HS-27A (cell line): ENCODE measurements around the gene ECM1.

Experiments
- DNase-seq: peaks from one replicate; pipeline ENCODE4 v3.0.0-alpha.2; 2012; ENCODE audit warnings: low read depth, missing footprints

Gene ECM1

DNA sequence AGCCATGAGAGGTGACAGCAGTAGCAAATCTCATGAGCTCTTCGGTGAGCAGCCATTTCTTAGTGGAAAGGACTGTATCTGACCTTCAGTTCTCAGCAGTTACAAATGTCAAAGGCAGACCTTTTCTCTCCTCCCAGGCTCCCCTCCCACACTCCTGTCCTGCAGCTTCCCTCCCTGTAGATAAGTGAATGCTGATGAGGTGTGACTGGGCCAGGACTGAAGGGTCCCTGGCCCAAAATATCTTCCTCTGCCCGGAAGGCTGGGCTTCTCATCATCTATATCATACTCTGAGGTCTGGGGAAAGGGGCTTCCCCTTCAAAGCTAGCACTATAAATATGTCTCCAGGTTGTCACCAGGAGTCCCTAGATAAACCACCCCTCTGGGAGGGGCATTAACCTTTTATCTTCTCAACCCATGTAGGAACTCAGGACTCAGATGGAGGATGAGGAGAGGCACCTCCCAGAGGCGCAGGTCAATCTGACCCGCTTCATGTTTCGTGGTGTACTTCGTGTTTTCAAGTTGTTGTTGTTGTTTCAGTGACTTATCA lies 37.6 kb downstream of the ECM1 start:
- no peak for DNase-seq

DNA sequence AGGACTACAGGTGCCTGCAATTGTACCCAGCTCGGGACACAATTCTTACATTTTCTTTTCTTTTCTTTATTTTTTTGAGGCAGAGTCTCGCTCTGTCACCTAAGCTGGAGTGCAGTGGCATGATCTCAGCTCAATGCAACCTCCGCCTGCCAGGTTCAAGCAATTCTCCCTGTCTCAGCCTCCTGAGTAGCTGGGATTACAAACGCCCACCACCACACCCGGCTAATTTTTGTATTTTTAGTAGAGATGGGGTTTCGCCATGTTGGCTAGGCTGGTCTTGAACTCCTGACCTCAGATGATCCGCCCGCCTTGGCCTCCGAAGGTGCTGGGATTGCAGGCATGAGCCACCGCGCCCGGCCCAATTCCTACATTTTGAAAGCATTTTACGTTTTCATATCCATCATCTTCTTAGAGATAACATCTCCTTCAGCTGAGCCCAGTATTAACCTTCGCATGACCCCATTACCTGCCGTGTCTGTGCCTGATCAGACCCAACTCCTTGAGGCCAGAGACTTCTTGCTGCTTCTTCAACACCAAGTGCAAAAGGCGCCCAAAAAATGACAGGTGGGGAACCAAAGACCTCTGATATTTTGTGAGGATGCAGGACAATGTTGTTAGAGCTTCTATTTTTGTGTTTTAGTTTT lies 38.5 kb downstream of the ECM1 start:
- DNase-seq, result no peak

DNA sequence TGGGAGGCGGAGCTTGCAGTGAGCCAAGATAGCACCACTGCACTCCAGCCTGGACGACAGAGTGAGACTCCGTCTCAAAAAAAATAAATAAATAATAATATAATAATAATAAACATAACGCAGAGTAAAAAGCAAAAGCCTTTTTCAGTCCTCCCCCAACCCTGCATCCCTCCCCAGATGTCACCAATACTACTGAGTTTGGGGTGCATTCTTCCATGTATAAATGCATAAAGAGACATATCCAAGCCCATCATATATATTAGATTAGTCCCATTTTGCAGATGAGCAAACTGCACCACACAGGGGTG lies 40.4 kb downstream of the ECM1 start:
- no peak for DNase-seq

DNA sequence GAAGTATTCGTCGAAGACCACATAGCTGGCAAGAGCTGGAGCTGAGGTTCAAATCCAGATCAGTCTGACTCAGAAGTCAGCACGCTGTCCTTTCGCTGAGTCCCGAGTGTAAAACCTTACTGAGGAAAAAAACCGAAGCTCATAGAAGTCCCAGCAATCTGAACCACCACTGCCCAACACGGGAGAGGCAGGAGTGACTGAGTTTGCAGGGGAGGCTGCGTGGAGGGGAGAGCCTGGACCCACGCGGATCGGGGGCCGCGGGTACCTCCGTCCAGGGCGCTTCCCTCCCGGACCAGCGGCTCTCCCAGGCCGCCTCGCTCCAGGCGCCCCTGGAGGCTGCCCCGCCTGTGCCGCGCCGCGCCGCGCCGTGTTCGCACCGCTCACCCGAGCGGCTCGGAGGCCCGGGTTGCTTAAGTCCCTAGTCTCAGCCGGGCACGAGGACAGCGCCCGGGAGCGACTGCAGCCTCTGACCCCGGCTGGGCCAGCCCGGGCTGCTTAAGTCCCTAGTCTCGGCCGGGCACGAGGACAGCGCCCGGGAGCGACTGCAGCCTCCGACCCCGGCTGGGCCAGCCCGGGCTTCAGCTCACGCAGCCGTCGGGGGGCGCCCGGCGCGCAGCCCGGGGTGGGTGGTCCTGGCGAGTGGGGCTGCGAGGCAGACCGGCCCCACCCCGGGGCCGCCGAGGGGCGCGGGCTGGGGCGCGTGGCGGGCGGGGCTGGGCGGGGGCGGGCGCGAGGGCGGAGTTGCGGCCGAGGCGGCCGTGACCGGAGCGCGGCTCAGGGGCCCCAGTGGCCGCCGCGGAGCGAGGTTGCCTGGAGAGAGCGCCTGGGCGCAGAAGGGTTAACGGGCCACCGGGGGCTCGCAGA lies 41.0 kb downstream of the ECM1 start, which contains the start of gene ADAMTSL4:
TSS of gene ADAMTSL4 (plus strand) at position 777 of the 864 bp plus-strand sequence. CDS start 2,881 bp downstream, outside the sequence.
- DNase-seq, result no peak

- DNase-seq, result no peak
Observed at GRCh38 chr1:150549496-150550221, 41.8 kb downstream of the ECM1 start.

GRCh38 chr1:150550222-150551050 lies 42.5 kb downstream of the ECM1 start:
- DNase-seq, result no peak

DNA sequence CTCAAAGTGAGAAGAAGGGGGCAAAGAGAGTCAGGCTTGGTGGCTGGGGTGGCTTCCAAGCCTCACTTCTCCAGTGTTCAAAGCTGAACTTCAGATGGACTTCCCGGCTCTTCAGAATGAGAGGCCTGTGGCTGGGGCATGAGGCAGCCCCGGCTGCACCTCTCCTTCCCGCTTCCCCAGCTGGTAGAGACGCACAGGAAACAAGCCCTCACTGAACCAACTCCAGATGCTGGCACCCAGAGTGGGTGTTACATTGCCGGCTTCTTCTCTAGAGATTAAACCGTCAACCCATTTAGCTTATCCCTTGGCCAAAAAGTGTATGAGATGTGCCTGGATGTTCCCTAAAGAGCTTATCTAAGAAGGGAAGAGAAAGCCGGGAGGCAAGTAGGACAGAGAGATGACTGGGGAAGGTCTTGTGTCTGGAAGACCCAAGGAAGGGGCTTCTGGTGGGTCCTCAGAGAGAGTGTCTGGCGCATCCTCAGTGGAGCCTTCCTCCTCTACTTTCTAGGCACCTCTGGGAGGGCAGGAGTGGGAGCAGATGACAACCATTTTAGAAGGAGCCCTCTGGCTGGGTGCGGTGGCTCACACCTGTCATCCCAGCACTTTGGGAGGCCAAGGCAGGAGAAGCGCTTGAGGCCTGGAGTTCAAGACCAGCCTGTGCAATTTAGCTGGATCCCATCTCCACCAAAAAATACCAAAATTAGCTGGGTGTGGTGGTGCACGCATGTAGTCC lies 43.3 kb downstream of the ECM1 start:
- no peak for DNase-seq

- DNase-seq, result no peak
Observed at GRCh38 chr1:150551784-150552127, 43.8 kb downstream of the ECM1 start.

- no peak for DNase-seq
Observed at GRCh38 chr1:150552128-150552910, 44.4 kb downstream of the ECM1 start.

GRCh38 chr1:150552911-150553289 lies 45.0 kb downstream of the ECM1 start:
- no peak for DNase-seq

- DNase-seq, result no peak
Observed at GRCh38 chr1:150553392-150554085, 45.6 kb downstream of the ECM1 start.

- no peak for DNase-seq
Observed at GRCh38 chr1:150554086-150554452, 46.2 kb downstream of the ECM1 start.

- no peak for DNase-seq
Observed at GRCh38 chr1:150555198-150555970, 47.5 kb downstream of the ECM1 start.

DNA sequence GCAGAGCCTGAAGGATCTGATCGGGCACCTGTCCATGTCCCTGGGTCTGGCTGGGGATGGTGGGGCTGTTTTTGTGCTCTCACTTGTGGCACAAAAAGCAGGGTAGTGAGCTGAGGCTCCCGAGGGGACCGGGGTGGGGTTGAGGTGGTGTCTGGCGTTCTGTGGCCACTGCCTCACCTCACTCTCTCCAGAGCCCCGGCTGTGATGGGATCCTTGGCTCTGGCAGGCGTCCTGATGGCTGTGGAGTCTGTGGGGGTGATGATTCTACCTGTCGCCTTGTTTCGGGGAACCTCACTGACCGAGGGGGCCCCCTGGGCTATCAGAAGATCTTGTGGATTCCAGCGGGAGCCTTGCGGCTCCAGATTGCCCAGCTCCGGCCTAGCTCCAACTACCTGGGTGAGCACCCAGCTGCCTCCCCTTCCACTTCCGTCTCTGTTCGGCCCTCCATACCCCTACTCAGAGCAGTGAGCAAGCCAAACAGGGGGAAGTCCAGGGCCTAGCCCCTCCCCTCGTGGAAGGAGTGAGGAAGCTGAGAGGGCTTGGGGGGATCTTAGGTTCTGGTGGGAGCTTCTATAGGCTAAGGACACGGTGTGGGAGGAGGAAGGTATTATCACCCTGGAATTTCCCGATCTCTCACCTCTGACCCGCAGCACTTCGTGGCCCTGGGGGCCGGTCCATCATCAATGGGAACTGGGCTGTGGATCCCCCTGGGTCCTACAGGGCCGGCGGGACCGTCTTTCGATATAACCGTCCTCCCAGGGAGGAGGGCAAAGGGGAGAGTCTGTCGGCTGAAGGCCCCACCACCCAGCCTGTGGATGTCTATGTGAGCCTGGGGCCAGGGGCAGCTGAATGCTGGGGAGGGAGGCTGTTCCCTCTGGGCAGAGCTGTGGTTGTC lies 48.3 kb downstream of the ECM1 start:
- no peak for DNase-seq

- no peak for DNase-seq
Observed at GRCh38 chr1:150557065-150557600, 49.2 kb downstream of the ECM1 start.

DNA sequence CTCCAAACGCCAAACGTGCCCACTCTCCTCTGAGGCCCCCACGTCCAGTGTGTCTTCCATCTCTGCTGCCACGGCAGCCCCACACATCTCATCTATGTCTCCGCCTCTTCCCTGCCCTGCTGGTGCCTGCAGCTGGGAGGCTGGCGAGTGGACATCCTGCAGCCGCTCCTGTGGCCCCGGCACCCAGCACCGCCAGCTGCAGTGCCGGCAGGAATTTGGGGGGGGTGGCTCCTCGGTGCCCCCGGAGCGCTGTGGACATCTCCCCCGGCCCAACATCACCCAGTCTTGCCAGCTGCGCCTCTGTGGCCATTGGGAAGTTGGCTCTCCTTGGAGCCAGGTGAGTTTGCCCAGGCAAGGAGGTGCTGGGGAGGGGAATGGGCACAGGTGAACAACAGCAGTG lies 49.9 kb downstream of the ECM1 start:
- no peak for DNase-seq

DNA sequence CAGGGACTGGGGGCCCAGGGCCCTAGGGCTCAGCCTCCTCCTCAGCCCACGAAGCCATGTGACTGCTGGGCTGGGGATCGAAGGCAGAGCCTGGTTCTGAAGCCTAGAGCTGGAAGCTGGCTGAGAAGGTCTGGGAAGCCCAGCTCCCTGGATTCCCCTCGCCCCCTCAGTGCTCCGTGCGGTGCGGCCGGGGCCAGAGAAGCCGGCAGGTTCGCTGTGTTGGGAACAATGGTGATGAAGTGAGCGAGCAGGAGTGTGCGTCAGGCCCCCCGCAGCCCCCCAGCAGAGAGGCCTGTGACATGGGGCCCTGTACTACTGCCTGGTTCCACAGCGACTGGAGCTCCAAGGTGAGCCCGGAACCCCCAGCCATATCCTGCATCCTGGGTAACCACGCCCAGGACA lies 50.4 kb downstream of the ECM1 start:
- no peak for DNase-seq
